K562 (cell line): ENCODE data around the gene EPHB6. TPM values are rescaled to one million over a fixed set of nuclear protein-coding genes. Genes with fewer than 3 reads are reported as not detected.

Experiments
- HSF4 ChIP-seq: fragments of 250-450 bp; sonication (Bioruptor Pico); IDR thresholded peaks from 2 replicates; pipeline ENCODE4 v2.1.2; 2022; ENCODE audit warnings: mild to moderate bottlenecking, moderate library complexity, borderline replicate concordance
- KAT8 ChIP-seq: fragments of 450-650 bp; IDR thresholded peaks from 2 replicates; pipeline ENCODE4 v1.6.1; 2016; ENCODE audit warnings: low read depth, mild to moderate bottlenecking
- NEUROD1 ChIP-seq: fragments of 150-350 bp; IDR thresholded peaks from 2 replicates; pipeline ENCODE4 v1.6.1; 2014; ENCODE audit warnings: borderline replicate concordance, low read length, low read depth; ENCODE audit not compliant: partially characterized antibody
- ZBTB2 ChIP-seq: fragments of 450-650 bp; IDR thresholded peaks from 2 replicates; pipeline ENCODE4 v1.6.1; 2016; ENCODE audit warnings: antibody characterized with exemption
- ZBTB33 ChIP-seq: sonication (generic); formaldehyde crosslinking; IDR thresholded peaks from 2 replicates; pipeline ENCODE4 v1.8.1; 2023; ENCODE audit warnings: mild to moderate bottlenecking, missing genetic modification reagents
- ZBTB40 ChIP-seq, 2 experiments: fragments of 450-650 bp in 1 of 2; sonication (generic) in 1 of 2; formaldehyde crosslinking in 1 of 2; IDR thresholded peaks; 2 replicates each; pipeline versions ENCODE4 v1.7.1 to v1.9.0; 2016 to 2022; ENCODE audit warnings: inconsistent platforms in 1 of 2, mild to moderate bottlenecking in 1 of 2, missing genetic modification reagents in 1 of 2
- polyA plus RNA-seq, 8 experiments: library from polyadenylated mRNA; depleted of rRNA in 4 of 8; stranded (reverse) in 5 of 8; unstranded in 3 of 8; fragments of >200 nt; fragmentation: Nextera tagmentation in 2 of 8; fragmentation: Illumina TruSeq in 1 of 8; extraction: Ambion mirVana in 2 of 8; extraction: Trizol in 1 of 8; gene quantifications; 2 replicates each; pipeline versions ENCODE4 v1.2.1 to v1.2.3, GENCODE V29; 2011 to 2014; ENCODE audit warnings: inconsistent platforms in 1 of 8, missing spikeins in 1 of 8
- total RNA-seq, 7 experiments: library from RNA; depleted of rRNA in 6 of 7; stranded (reverse); fragments of >200 nt in 6 of 7; fragmentation: Illumina TruSeq in 2 of 7; extraction: Trizol in 2 of 7; gene quantifications; 2 replicates each; pipeline versions ENCODE4 v1.2.1 to v1.2.3, GENCODE V29; 2011 to 2021; ENCODE audit warnings: low replicate concordance in 1 of 7

The EPHB6 gene
- total and polyA plus RNA-seq, 9 of the 15 experiments (the other 6 are each of a cell fraction or from before 2014, with no cell fraction given), result 1.4 to 123 (median 7.6) TPM

GRCh38 chr7:142880876-142881505 is 26.1 kb downstream of the EPHB6 start (continued):
- TF ChIP-seq ZBTB33 (no peak), HSF4 (no peak), NEUROD1 (peak; percentile 18), KAT8 (no peak), ZBTB40 (IDR thresholded peaks at IDR 0.05) (no peak), ZBTB40 (CRISPR knock-in tag; IDR thresholded peaks at IDR 0.05) (no peak), ZBTB2 (no peak)
